ENCODE results near the gene TXNDC16.

DNA sequence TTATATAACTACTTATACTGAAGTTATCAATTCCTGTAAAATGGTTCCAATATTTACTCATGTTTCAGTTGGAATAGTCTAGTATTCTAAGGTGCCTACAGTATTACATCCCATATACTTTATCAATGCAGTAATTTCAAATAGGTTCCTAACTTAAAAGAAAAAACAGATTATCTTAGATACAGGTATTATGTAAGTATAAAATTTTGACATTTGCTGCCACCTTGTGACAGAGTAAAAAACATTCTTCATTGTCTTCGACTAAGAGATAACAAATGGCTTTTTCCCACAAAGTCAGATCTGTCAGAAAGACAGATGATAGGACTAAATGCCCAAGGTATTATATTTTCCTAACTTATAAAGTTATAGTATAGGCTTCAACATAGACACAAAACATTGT is 78.7 kb downstream of the TXNDC16 start:
- TF ChIP-seq, protein P1, sequence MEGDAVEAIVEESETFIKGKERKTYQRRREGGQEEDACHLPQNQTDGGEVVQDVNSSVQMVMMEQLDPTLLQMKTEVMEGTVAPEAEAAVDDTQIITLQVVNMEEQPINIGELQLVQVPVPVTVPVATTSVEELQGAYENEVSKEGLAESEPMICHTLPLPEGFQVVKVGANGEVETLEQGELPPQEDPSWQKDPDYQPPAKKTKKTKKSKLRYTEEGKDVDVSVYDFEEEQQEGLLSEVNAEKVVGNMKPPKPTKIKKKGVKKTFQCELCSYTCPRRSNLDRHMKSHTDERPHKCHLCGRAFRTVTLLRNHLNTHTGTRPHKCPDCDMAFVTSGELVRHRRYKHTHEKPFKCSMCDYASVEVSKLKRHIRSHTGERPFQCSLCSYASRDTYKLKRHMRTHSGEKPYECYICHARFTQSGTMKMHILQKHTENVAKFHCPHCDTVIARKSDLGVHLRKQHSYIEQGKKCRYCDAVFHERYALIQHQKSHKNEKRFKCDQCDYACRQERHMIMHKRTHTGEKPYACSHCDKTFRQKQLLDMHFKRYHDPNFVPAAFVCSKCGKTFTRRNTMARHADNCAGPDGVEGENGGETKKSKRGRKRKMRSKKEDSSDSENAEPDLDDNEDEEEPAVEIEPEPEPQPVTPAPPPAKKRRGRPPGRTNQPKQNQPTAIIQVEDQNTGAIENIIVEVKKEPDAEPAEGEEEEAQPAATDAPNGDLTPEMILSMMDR (IDR thresholded peaks at IDR 0.05): peak in 2 of 4 experiments; percentile 61 to 63
- TF ChIP-seq POLR2A (IDR thresholded peaks at IDR 0.05): no peak
- TF ChIP-seq POLR2AphosphoS5 (IDR thresholded peaks at IDR 0.05): no peak

Measured in prostate gland (tissue), 2 donors.